GM18909 (cell line): ENCODE measurements around the gene FREM2.

ENCODE experiments used
- ATAC-seq: cut with Tn5 transposase; IDR thresholded peaks from one replicate; pipeline ENCODE4 v1.9.1; 2021; ENCODE audit warnings: mild to moderate bottlenecking; ENCODE audit not compliant: unreplicated experiment, poor library complexity

FREM2 gene

DNA sequence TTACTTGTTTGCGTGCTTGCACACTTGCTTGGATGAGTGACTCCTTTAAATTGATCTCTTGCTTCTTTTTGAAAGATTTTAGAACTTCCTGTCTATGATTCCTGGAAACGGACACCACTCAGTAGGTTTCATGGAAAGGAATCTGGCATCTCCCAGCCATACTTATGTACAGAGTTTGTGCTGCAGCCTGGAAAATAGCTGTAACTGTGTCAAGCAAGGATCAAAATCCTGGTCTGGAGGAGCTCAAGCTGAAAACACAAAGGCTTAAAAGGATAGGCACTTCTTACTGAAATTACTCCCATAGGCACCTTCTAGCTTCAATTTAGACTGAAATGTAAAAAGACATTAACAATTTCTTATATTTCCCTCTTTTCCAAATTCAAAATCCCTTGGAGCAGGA, 1.4 kb upstream of the FREM2 start:
- no peak for ATAC-seq

DNA sequence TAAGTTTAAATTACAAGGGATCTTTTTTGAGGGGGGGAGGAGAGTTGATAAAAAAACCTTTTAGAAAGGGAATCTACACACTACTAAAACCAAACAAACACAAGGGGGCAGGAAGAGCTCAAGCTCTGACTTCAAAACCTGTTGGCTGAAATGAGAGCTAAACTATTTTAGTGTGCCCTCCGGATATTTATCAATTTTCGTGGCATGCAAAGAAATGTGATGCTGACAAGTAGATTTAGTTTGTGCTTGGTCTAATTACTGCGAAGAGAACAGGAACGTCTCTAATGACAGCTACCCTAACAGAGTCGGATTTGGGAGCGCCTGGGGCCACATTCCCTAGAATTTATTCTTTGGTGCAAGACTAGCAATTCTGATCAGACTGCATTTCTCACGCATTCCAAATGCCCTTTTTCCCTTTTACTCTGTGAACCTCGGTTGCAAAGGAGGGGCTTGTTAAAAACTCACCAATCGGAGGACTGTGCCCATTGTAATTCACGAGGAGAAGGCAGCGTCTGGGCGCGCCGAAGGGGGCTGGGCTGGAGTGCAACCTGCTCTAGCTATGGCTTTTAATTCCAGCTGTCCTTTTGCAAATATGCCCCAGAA, 802 bp upstream of the FREM2 start:
- no peak for ATAC-seq

- ATAC-seq, result no peak
These were observed 661 bp downstream of the FREM2 start for GRCh38 chr13:38687246-38688229.

DNA sequence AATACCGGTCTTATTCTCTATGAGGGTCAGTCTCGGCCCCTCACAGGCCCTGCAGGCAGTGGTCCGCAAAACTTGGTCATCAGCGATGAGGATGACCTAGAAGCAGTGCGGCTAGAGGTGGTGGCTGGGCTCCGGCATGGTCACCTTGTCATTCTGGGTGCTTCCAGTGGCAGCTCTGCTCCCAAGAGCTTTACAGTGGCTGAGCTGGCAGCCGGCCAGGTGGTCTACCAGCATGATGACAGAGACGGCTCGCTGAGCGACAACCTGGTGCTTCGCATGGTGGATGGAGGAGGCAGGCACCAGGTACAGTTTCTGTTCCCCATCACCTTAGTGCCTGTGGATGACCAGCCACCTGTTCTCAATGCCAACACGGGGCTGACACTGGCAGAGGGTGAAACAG, 1.8 kb downstream of the FREM2 start:
- no peak for ATAC-seq

DNA sequence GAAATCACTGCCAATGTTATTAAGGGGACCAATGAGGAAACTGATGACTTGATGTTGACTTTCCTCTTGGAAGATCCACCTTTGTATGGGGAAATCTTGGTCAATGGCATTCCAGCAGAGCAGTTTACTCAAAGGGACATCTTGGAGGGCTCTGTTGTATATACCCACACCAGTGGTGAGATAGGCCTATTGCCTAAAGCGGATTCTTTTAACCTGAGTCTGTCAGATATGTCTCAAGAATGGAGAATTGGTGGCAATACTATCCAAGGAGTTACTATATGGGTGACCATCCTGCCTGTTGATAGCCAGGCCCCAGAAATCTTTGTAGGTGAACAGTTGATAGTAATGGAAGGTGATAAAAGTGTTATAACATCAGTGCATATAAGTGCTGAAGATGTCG, 3.4 kb downstream of the FREM2 start:
- no peak for ATAC-seq

GRCh38 chr13:38693168-38693567, 6.3 kb downstream of the FREM2 start:
- no peak for ATAC-seq

DNA sequence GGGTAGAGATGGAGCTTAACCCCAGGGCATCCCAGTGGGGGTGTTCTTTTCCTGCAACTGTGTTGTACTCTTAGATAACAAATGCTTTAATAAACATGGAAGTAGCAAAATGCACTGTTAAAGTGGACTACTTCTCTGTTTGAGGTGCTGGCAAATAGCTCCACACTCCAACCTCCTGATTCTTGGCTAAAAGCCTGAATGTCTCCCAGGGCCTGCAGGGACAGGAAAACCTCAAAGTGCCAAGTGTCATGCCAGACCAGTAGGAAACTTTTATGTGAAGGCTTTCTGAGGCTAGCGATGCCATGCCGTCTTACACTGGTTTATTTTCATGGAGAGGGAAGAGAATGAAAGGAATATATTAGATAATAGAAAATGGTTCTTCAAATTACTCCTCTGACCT, 6.8 kb downstream of the FREM2 start:
- no peak for ATAC-seq

DNA sequence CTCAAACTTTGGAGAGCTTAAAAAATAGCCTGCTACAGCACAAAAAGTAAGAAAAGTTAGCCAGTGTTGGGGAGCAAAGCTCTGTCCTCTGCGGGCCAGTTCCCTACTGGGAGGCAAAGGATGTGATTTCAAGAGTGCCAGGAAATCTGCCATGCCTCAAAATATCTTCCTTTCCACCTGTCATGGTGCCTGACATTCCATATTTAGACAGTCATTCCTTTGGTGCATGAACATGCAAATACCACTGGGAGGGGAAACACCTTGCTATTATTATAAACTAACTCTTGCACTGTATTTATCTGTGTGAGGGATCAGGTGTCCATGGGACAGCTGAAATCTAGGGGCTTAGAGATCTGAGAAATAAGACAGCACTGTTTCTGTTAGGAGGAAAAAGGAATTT, 10.3 kb downstream of the FREM2 start:
- no peak for ATAC-seq

GRCh38 chr13:38697628-38698333, 10.9 kb downstream of the FREM2 start:
- no peak for ATAC-seq

DNA sequence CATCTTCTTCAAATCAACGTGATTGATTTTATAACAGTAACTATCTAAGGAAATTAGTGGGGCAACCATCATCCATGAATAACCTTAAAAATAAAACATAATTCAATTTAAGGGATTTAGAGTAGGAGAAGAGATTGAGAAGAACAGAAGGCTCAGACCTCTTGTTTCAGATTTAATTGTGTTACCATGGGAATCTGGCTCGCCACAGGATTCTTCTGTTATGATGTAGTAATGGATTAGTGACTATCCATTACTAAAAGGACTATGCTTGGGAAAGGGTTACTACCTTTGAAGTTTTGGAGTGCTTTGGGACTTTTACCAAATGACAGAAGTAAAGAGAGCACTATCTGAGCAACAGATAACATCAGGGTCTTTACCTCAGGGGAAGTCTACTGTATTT, 13.2 kb downstream of the FREM2 start:
- ATAC-seq, result no peak

DNA sequence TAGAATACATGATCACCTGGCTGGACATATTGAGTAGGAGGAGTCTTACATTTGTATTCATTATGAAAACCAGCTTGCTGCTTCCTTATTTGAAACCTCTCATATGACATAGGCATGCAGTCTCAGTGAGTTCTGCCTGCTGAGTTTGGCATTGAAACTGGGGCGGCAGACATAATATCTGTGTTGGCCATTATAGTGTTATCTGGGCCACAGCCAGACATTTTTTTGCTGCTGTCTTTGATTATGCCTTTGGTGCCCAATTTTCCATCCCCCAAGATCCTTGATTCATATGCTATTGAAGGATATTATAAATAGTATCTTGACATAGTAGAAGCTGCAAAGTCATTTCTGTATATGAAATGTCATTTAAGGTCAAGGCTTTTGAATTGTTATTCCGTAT, 15.8 kb downstream of the FREM2 start:
- no peak for ATAC-seq

- no peak for ATAC-seq
These were observed 16.4 kb downstream of the FREM2 start for GRCh38 chr13:38703255-38703654.

GRCh38 chr13:38705365-38705764, 18.5 kb downstream of the FREM2 start:
- no peak for ATAC-seq

DNA sequence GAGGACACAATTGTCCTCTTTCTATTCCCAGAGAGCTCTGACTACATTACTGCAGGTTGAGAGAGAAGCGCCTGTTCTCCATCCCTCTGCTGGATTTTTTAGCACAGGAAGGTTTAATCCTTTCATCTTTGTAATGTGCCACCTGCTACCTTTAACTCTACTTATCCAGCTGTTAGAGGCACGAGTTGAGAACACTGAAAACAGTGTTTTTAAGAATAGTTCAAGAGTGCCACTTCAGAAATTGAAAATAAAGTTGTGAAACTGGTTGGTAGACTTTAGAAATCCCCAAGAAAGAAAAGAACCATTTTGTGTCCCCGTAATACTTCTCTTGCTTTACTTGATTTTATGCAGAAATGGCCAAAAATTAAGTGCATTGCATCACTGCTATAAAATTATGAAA, 20.6 kb downstream of the FREM2 start:
- ATAC-seq, result no peak

DNA sequence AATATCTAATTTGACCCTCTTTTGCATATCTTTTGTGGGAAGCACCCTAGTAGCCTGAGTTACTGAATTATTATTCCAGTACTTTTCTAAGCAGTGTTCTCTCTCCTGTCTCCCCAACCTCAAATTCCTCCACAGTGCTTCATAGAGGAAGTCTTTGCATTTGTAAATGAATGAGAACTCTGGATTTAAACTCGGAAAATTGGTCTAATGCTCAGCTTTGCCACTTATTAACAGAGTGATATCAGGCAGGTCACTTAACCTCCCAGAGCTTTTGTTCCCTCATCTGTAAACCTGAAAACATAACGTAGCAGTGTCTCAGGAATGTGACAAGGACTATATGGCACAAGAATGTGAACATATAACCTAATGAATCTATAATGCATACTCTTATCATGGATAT, 26.2 kb downstream of the FREM2 start:
- ATAC-seq, result no peak

- no peak for ATAC-seq
These were observed 31.5 kb downstream of the FREM2 start for GRCh38 chr13:38718374-38718773.

- no peak for ATAC-seq
These were observed 43.5 kb downstream of the FREM2 start for GRCh38 chr13:38730332-38730731.

DNA sequence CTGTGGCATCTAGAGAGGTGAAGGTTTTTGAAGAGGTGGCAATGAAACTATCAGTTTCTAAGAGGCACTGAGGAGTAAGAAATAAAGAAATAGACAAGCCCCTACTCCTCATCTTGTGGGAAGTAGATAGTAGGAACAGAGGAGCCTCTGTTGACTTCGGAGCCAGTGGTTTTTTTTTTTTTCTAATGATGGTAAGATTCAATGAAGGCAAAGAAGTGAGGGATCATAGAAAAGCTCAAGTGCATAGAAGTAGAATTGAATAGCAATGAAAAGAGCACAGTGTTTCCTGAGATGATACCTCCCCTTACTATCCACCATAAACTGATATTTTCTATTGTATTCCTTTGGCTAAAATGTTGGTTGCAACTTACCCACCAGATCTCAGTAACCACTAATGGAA, 46.3 kb downstream of the FREM2 start:
- no peak for ATAC-seq

- no peak for ATAC-seq
These were observed 49.0 kb downstream of the FREM2 start for GRCh38 chr13:38735665-38736440.

DNA sequence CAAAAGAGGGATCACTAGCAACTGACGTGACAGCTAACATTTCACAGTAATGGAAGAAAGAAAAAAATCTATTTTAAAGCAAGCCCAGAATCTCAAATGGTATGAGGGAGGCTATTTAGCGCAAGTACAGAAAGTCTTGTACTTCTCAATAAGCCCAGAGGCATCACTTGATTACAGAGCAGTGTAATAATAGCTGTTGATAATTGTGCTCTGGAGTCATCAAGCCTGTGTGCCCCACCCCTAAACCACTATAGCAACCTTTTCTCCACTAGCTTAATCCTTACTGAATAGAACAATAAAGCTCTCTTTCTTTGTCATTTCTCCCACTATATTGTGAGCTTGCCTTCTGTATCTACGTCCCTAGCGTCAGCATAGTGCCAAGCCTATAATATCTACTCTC, 56.6 kb downstream of the FREM2 start:
- no peak for ATAC-seq
